ENCODE results near the gene HSBP1.

The HSBP1 gene

GRCh38 chr16:83804366-83804765, 3.4 kb upstream of the HSBP1 start:
- DNase-seq (ENCODE audit: low read depth): no peak

GRCh38 chr16:83806036-83806435, 1.7 kb upstream of the HSBP1 start:
- no peak for DNase-seq (ENCODE audit: low read depth)

- DNase-seq (ENCODE audit: low read depth): no peak
Observed at GRCh38 chr16:83806731-83807130, 1.0 kb upstream of the HSBP1 start.

GRCh38 chr16:83807327-83807709, 460 bp upstream of the HSBP1 start:
- DNase-seq (ENCODE audit: low read depth): no peak

GRCh38 chr16:83808573-83809014, 816 bp downstream of the HSBP1 start:
- DNase-seq (ENCODE audit: low read depth): no peak

- DNase-seq (ENCODE audit: low read depth): no peak
Observed at GRCh38 chr16:83809092-83809491, 1.3 kb downstream of the HSBP1 start.

- no peak for DNase-seq (ENCODE audit: low read depth)
Observed at GRCh38 chr16:83810901-83811300, 3.1 kb downstream of the HSBP1 start.

GRCh38 chr16:83813823-83814658, 6.3 kb downstream of the HSBP1 start:
- DNase-seq (ENCODE audit: low read depth): peak; percentile 81

GRCh38 chr16:83814659-83814985, 6.8 kb downstream of the HSBP1 start:
- no peak for DNase-seq (ENCODE audit: low read depth)

- no peak for DNase-seq (ENCODE audit: low read depth)
Observed at GRCh38 chr16:83817022-83817421, 9.2 kb downstream of the HSBP1 start.

GRCh38 chr16:83818276-83818675, 10.5 kb downstream of the HSBP1 start:
- no peak for DNase-seq (ENCODE audit: low read depth)

GRCh38 chr16:83819361-83819760, 11.6 kb downstream of the HSBP1 start:
- no peak for DNase-seq (ENCODE audit: low read depth)

- DNase-seq (ENCODE audit: low read depth): peak; percentile 87
Observed at GRCh38 chr16:83826146-83826913, 18.6 kb downstream of the HSBP1 start.

GRCh38 chr16:83830091-83830768, 22.5 kb downstream of the HSBP1 start:
- no peak for DNase-seq (ENCODE audit: low read depth)

- DNase-seq (ENCODE audit: low read depth): no peak
Observed at GRCh38 chr16:83830769-83831455, 23.1 kb downstream of the HSBP1 start.

GRCh38 chr16:83831456-83831987, 23.7 kb downstream of the HSBP1 start:
- no peak for DNase-seq (ENCODE audit: low read depth)

- no peak for DNase-seq (ENCODE audit: low read depth)
Observed at GRCh38 chr16:83833921-83834320, 26.1 kb downstream of the HSBP1 start.

- DNase-seq (ENCODE audit: low read depth): peak; percentile 90
Observed at GRCh38 chr16:83835586-83836566, 28.1 kb downstream of the HSBP1 start.

GRCh38 chr16:83837566-83837965, 29.8 kb downstream of the HSBP1 start:
- no peak for DNase-seq (ENCODE audit: low read depth)

GRCh38 chr16:83838151-83838550, 30.4 kb downstream of the HSBP1 start:
- no peak for DNase-seq (ENCODE audit: low read depth)

- no peak for DNase-seq (ENCODE audit: low read depth)
Observed at GRCh38 chr16:83839561-83839960, 31.8 kb downstream of the HSBP1 start.

Measured in iris pigment epithelial cell (primary cell).